DMS53 (cell line): ENCODE measurements around the gene SLC9B2.

Source experiments
- DNase-seq: peaks from one replicate; lab custom pipeline; 2025; lab: John Stamatoyannopoulos, UW

Gene SLC9B2, protein sequence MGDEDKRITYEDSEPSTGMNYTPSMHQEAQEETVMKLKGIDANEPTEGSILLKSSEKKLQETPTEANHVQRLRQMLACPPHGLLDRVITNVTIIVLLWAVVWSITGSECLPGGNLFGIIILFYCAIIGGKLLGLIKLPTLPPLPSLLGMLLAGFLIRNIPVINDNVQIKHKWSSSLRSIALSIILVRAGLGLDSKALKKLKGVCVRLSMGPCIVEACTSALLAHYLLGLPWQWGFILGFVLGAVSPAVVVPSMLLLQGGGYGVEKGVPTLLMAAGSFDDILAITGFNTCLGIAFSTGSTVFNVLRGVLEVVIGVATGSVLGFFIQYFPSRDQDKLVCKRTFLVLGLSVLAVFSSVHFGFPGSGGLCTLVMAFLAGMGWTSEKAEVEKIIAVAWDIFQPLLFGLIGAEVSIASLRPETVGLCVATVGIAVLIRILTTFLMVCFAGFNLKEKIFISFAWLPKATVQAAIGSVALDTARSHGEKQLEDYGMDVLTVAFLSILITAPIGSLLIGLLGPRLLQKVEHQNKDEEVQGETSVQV

DNA sequence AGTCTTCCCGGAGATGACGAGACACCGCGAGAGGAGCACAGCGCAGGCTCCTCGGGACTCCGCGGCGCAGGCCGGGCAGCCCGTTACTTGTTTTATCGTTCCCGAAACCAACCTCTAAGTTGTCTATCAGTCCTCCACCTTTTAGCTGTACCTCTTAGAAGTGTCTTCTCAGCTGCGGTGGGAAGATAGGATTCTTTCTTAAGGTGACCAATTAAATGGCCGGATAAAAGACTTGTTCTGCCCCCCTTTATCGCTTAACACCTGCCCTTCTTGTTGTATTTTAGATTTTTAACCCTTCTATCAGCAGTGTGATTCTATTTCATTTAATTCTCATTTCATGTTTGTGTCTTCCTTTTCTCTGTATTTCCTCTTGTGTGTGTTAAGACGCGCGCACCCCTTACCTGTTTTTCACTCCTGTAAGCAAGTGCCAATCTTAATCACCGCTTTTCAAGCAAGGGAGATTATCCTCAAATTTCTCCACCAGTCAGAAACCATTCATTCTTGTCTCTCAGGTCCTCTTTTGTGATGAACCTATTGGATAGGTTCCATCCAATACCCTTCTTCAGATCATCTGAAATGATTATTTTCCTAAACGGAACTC lies at the start of gene SLC9B2:
SLC9B2 (minus strand) TSS at position 15 of the 601 bp plus-strand sequence. CDS start 9,211 bp downstream, outside the sequence.
- peak; percentile 48 for DNase-seq

DNA sequence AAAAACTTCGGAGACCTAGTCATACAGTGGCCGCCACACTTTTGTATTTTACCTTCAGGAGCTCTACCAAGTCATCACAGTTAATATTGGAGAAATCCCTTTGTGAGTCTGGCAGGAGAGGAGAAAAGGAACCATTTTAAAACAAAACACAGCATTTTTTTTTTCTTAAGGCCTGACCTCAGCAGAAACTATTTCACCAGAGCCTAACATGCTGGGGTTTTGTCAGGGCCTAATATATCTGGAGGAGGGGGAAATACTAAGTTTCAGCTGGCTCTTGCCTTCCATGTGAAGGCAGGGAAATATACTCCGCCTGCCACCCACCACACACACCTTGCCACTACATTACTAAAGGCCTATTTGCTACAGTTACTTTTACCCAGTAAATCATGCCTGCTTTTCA lies 49.6 kb upstream of the SLC9B2 start:
- DNase-seq, result no peak

DNA sequence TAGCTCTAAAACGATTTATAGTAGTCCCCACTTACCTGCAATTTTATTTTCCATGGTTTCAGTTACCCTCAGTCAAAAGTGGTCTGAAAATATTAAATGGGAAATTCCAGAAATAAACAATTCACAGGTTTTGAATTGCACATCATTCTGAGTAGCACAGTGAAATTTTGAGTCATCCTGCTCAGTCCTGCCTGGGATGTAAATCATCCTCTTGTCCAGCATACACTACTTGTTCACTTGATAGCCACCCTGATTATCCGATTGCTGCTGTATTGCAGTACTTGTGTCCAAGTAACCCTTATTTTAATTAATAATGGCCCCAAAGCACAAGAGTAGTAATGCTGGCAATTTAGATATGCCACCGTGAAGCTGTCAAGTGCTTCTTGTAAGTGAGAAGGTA lies 46.6 kb upstream of the SLC9B2 start:
- DNase-seq, result no peak

DNA sequence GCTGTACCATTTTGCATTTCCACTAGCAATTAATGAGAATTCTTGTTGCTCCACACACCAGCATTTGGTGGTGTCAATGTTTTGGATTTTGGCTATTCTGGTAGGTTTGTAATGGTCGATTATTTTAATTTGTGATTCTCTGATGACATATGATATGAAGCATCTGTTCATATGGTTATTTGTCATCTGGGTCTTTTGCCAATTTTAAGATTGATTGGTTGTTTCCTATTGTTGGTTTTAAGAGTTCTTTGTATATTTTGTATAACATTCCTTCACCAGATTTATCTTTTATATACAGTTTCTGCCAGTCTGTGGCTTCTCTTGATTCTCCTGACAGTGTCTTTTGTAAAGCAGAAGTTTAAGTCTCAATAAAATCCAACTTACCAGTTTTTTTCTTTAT lies 41.6 kb upstream of the SLC9B2 start:
- no peak for DNase-seq

DNA sequence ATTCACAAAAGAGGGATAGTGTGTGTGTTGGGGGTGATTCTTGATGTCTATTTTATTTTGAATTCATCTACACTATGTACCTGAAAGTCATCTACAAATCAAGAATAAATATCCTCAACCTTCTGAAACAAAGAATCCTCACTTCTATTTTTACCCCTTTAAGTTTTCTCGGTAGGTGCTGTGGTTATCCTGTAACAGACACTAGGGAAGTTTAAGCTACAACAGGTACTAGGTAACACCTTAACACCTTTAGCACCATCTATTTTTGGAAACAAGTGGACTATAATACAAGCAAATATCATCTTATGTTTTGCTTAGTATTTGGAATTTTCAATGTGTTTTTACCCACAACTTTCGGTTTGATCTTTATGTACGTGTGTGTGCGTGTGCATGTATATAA lies 35.0 kb upstream of the SLC9B2 start:
- DNase-seq, result no peak

DNA sequence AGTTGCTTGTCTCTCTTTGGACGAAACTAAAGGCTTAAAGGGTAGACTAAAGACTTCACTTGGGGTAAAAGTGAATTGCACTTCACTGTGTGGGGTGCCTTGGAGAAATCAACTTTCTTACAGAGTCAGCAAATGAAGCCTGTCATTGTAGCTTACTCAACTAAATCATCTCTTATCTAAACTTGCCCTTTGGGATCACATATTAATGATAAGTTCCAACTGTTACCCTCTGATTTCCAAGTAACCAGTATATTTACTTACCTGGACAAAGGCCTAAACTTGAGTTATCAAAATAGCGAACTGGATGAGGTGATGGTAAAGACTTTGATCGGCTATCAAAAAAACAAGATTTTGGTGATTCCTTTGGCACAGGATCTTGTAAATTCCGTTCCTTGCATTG lies 32.0 kb upstream of the SLC9B2 start:
- no peak for DNase-seq

DNA sequence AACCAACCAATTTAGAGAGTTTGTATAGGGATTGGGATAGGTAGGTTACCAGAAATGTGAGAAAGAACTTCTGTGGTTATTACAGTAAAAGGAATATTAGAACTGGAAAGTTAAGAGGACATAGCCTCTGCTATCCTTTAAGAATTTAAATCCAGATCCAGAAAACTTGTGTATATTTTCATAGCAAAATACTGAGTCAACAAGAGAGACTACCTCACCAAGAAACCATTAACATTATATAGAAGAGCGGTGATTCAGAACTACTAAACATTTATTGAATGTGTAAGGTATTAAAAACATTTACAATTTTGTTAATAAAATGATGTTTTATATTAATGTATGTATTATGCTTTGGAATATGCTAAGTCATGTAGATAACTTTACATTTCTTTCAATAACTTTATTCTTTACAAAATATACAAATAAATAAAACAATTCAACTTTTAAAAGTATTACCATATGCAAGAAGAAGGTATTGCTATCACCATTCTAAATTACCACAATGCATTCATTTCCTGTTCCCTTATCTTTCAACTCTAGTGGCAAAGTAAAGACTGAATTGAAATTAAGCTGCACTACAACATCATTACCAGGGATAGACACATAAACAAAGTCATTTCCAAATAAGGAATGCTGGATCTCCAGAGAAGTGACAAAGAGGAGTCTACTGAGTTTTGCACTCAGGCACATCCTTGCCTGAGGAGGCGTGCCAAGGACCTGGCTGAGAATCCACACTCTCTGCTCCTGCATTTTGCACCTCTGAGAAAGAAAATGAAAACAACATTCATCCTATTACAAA lies 29.2 kb upstream of the SLC9B2 start:
- no peak for DNase-seq

DNA sequence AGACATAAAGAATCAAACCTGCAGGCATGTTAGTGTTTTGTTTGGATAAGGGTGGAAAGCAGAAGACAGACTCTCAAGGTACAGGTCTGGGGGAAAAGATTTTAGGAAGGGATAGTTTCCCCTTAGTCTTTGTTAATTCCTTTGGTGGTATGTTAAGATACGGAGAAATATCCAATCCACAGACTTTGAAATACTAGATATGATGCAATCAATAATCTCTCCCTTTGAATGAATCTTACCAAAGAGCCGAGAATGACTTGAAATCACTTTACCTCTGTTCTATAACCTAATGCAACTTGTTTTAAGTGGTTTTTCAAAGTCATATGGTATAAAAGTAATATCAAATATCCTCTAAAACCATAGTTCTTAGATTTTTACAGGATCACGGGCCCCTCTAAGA lies 28.3 kb upstream of the SLC9B2 start:
- DNase-seq, result no peak

DNA sequence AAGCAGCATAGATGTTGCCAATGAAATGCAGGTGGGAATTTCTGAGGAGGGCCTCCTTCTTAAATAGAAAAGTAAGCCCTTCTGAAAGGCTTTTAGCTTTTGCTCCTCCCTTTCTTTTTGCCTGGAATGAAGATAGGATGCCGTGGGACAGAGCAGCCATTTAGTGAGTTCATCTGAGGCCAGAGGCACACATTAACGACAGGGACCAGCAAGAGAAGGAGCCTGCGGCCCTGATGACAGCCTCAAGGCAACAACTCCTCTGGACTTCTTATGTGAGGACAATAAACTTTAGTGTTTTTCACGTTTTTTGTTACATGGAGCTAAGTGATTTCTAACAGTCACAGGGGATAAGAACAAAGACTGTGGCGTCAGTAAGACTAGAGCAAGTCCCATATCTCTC lies 24.1 kb upstream of the SLC9B2 start:
- no peak for DNase-seq

DNA sequence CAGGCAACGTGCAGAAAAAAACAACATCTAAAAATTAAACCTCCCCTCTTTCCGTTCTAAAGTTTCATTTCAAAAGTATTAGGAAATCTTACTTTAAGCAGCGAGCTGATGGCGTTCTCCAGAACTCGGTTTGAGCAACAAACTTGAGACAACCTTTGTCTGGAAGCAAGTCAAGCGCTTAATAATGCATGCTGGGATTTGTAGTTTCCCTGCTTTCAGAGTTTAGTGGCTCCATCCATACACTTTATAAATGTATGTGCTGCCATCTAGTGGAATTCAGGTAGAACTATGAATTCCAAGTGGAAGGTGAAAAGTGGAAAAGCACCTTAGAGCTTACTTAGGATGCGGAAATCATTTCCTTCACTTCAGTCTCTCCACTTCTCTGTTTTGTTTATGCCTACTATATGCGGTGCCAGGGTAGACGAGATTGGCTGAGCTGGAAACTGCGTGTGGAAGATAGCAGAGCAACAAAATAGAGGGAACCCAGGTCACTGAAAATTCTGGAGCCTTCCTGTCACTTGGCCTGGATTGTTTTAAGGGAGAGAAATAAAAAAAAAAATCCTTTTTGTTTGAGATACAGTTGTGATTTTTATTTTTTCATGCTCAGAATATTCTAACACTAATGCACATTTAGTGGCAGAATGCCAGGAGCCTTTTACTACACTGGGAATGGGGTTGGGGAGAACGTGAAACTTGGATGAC lies 23.3 kb upstream of the SLC9B2 start, which contains the start of gene BDH2:
BDH2 (minus strand) TSS at position 144 of the 702 bp plus-strand sequence. CDS start 3,580 bp downstream, outside the sequence.
- peak; percentile 88 for DNase-seq

DNA sequence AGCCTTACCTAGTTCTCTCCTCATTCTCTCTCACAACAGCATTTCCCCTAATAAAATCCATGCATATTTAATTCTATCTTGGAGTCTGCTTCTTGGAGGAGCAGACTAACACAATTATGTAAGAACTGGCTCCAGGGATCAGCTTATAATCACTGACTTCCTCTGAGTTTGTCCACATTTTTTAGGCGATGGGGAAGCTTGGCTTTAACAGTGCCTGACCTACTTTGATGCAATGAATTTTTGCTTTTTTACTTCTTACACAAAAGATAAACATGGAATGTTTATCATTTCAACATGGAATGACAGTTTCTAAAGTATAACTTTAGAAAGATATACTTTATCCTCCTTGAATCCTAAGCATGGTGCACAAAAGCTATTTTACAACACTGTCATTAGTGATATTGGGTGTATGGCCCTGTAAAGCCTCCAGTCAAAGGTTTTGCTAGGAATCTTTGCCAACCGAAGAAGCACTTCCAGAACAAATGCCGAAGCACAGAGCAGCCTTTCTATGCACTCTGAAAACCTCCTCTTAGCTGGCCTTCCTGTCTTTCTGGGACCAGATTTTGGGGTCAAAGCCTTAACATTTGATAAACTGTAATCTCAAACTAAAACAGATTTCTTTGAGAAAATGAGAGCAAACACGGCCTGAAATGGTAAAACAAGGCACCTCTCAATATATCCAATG lies 22.3 kb upstream of the SLC9B2 start:
- no peak for DNase-seq

DNA sequence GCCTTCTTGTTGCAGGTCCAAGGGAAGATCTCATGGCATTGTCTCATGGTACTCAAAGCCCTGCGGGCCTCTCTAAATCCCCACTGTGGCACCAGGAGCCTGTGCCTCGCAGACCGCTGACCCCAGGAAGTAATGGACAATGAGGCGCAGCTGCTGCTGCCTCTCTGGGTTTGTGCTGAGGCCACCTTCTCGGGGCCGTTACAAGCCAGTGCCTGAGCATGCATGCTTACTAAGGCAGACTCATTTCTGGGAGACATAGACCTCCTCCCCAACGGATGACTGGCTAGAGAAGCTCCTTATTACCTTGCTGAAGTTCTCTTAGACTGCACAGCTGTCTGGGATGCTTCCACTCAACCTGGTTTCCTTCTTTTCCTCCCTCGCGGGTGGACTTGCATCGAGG lies 21.8 kb upstream of the SLC9B2 start:
- DNase-seq, result no peak

DNA sequence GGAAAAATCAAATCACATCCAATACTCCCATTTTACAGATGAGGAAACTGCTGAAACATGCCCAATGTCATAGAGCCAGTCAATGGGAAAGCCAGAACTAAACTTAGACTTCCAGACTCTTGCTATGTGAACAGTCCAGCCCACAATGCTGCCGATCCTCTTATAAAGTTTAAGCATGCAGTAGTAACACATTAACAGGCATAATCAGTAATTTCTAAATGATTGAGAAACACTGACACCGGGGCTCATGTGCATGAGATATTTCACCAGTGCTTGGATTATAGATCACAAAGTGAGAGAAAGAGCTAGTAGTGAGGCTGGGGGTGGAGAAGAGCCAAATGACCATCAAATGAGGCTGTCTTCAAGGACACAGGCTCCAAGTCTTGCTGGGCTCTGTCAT lies 20.6 kb upstream of the SLC9B2 start:
- DNase-seq, result no peak

DNA sequence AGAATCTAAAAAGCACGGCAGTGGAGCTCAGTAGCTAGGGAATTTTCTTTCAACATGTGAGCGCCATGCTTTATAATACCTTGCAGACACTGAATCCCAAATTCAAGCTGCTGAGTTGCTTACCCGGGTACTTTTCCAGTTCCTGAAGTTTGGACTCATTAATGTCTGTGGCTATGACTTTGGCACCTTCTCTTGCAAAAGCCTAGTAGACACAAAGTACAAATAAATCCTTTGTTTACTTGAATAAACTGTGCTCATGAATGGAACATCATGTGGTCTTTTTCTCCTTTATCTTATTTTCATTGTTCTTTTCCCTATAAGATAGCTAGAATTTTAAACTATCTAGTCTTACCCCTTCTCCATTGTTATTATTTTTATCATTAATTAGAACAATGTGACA lies 18.5 kb upstream of the SLC9B2 start:
- DNase-seq, result no peak

DNA sequence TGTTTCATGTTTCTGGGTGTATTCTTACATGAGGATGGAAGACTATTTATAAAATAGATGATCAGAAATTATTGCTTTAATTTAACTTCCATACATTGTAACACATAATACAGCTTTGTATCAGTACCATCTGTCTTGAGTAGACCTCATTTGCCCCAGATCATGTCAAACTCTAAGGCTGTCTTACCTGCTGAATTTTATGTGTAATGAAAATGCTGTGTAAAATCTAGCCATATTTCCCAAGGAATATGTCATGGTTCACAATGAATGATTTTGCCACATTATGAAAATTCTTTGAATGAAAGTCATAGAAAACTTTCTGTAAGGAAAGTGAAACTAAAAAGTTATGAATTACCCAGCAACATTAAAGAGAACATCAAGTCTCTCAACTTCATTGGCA lies 15.7 kb upstream of the SLC9B2 start:
- no peak for DNase-seq

DNA sequence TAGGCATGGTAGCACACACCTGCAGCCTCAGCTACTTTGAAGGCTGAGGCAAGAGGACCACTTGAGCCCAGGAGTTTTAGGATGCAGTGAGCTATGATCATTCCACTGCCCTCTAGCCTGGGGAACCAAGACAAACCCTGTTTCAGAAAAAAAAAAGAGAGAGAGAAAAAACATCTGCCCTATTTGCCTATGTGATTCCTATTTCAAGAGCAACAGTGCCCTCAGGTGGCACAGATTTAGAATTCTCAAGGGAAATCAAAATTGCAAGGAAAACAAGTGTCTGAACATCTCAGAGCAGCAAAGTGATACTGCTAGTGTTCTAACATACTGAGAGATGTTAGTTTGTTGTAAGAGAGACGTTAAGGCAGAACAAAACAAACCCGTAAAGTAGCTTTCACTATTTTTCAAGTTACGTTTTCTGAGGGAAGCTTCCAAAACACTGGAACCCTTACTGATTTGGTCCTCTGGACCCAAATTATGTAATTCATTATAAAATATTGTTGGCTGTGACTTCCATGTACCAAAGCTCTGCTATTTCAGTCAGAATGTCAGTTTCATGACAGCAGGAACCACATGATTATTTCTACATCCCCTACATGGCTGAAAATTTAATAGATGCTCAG lies 15.2 kb upstream of the SLC9B2 start:
- peak; percentile 83 for DNase-seq

DNA sequence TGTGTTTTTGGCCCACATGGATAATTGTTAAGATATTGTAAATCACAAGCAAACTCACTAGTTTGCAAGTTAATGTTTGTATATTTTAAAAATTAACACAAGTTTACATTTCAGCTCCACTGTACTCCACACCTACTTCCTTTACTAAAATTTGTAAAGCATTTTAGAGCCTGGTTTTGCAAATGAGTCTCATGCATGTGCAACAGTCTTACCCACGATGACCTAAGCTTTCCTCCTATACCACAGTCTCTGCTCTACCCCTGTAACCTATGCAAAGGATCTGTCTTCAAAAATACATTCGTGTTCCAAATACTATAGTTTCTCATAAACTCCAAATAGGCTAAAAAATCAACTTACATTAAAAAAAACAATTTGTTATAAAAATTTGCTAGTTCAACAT lies 12.9 kb upstream of the SLC9B2 start:
- no peak for DNase-seq

DNA sequence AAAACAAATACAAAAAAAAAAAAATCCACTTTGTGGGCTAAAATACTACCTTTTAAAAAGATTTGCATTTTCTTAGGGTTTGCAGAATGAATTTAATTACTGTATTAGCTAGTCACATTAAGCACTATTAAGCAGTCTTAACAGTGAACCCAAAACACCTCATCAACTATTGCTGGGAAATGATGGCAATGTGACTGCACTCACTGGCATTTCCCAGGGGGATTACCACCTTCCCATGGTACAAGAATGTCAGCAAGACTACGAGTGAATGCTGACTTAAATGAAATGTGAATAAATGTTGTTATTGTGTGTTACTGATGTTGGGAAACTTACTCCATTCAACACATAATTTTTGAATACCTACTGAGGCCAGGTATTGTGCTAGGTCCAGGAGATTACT lies 10.0 kb upstream of the SLC9B2 start:
- no peak for DNase-seq

DNA sequence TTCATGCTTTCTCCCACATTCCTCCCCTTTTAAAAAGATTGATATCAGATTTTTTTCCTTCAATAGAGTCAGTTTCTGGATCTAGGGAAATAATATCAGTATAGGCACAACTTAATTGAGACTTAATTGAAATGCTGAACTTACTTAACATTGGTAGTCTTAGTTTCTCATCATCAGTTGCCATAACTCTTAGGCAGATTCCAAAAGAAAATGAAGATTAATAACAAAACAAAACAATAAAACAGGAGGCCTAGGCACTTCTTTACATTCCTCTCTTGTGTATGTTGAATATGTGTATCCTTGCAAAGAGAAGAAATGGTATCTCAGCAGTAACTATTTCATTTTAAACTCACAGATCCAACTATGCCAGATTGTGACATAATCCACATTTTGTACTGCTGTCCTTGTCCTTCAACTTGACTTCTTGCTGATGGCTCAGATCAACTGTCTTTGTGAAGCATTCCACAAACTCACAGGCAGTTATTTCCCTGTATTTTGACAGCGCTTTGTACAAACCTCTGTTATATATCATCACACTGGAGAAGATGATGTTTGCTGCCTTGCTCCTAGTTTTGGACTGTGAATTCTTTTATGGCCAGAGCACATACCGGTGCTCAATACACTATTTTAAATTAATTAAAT lies 9.1 kb upstream of the SLC9B2 start:
- DNase-seq, result no peak

DNA sequence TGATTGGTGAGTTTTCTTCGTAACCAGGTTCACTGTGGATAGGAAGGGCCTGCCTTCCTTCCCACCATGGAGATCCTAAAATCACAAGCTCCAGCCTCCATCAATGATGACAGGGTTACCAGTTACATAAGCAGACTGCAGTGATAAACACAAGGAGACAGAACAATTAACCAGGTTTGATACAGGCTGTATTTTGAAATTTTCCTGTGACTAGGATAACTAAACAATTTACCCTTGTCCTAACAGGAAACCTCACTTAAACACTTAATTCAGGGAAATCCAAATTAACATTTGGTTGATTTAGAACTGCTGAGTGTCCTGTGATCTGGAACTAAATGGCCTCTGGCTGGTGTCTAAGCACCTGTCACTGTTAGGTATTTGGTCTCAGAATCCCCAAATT lies 3.1 kb upstream of the SLC9B2 start:
- no peak for DNase-seq
